Diencephalon (tissue), 1 donor: Measurements from ENCODE around the gene TCEANC2. TPM values are rescaled to one million over a fixed set of nuclear protein-coding genes. Genes with fewer than 3 reads are reported as not detected.

Experiments
- small RNA-seq: library from RNA; depleted of rRNA; stranded (forward); fragments of <200 nt; gene quantifications from one replicate; pipeline ENCODE3, GENCODE V24; 2014
- total RNA-seq: library from RNA; depleted of rRNA; stranded (reverse); fragments of >200 nt; gene quantifications from one replicate; pipeline ENCODE4 v1.2.3, GENCODE V29; 2014

Gene TCEANC2
- total RNA-seq: 8.3 TPM

GRCh38 chr1:54052934-54053744 is at the start of gene TCEANC2, which contains the start of gene TMEM59:
Gene TCEANC2 (plus strand): TSS chr1:54053608. CDS start chr1:54054423, 815 bp downstream.
Gene TMEM59 (minus strand): TSS chr1:54053204. CDS start chr1:54053188, 16 bp downstream.

GRCh38 chr1:54017979-54018378 is 35.4 kb upstream of the TCEANC2 start, which contains the start of gene LDLRAD1:
Gene LDLRAD1 (minus strand): TSS chr1:54018186. CDS start chr1:54018112, 74 bp downstream.

GRCh38 chr1:54152696-54153095 is 99.3 kb downstream of the TCEANC2 start, which contains the start of gene CDCP2:
Gene CDCP2 (minus strand): TSS chr1:54153000. CDS start chr1:54152922, 78 bp downstream.

Small RNA genes lying within 50 kb of the gene (small RNA-seq; reads per million reads assigned to genes)
- gene AL353898.1: not detected
- gene AL353898.2: not detected

Other genes with a start within 250 kb of the TCEANC2 start
- gene NDC1, start 215.3 kb upstream of the TCEANC2 start, total RNA-seq: 36.0 TPM
- 26.8 TPM for gene YIPF1, start 163.8 kb upstream of the TCEANC2 start, total RNA-seq
- not detected for gene DIO1, start 159.4 kb upstream of the TCEANC2 start, total RNA-seq
- 31.1 TPM for gene IFT25, start 107.9 kb upstream of the TCEANC2 start, total RNA-seq
- 20.8 TPM for gene LRRC42, start 107.3 kb upstream of the TCEANC2 start, total RNA-seq
- gene LDLRAD1, start 35.4 kb upstream of the TCEANC2 start, total RNA-seq: not detected
- gene TMEM59, start 404 bp upstream of the TCEANC2 start, total RNA-seq: 109 TPM
- not detected for gene CDCP2, start 99.4 kb downstream of the TCEANC2 start, total RNA-seq
- gene CYB5RL, start 146.4 kb downstream of the TCEANC2 start, total RNA-seq: 2.5 TPM
- gene MRPL37, start 146.6 kb downstream of the TCEANC2 start, total RNA-seq: 35.5 TPM